H9 (cell line): ENCODE measurements around the gene DIS3L. TPM values are rescaled to one million over a fixed set of nuclear protein-coding genes. Genes with fewer than 3 reads are reported as not detected.

ENCODE experiments used
- DNase-seq: peaks from one replicate; pipeline ENCODE4 v3.0.0-alpha.2; 2017
- H2AFZ ChIP-seq: one replicate; pipeline ENCODE4 v1.6.1; 2013; ENCODE audit warnings: mild to moderate bottlenecking, low read length, control low read depth, moderate library complexity
- H2AK5ac ChIP-seq: 2 replicates; pipeline ENCODE4 v1.6.1; 2013; ENCODE audit warnings: low read length, control low read depth, mixed read lengths; ENCODE audit not compliant: insufficient read length
- H2BK120ac ChIP-seq: one replicate; pipeline ENCODE4 v1.6.1; 2013; ENCODE audit warnings: low read depth, mild to moderate bottlenecking, low read length, control low read depth, inconsistent platforms; ENCODE audit not compliant: poor library complexity, severe bottlenecking
- H2BK12ac ChIP-seq: 2 replicates; pipeline ENCODE4 v1.6.1; 2013; ENCODE audit warnings: low read length, control low read depth, mixed read lengths, low read depth; ENCODE audit not compliant: insufficient read length
- H2BK15ac ChIP-seq: 2 replicates; pipeline ENCODE4 v1.6.1; 2013; ENCODE audit warnings: low read depth, low read length, control low read depth
- H2BK20ac ChIP-seq: one replicate; pipeline ENCODE4 v1.6.1; 2013; ENCODE audit warnings: low read depth, mild to moderate bottlenecking, low read length, control low read depth, inconsistent platforms; ENCODE audit not compliant: poor library complexity, severe bottlenecking
- H2BK5ac ChIP-seq: 2 replicates; pipeline ENCODE4 v1.6.1; 2013; ENCODE audit warnings: low read length, control low read depth, mixed read lengths; ENCODE audit not compliant: insufficient read length
- H3K14ac ChIP-seq: 2 replicates; pipeline ENCODE4 v1.6.1; 2013; ENCODE audit warnings: low read length, control low read depth; ENCODE audit not compliant: insufficient read depth
- H3K18ac ChIP-seq: 2 replicates; pipeline ENCODE4 v1.6.1; 2013; ENCODE audit warnings: low read depth, mild to moderate bottlenecking, mixed read lengths, low read length, control low read depth; ENCODE audit not compliant: insufficient read length
- H3K23ac ChIP-seq: 2 replicates; pipeline ENCODE4 v1.6.1; 2013; ENCODE audit warnings: low read length, control low read depth, mixed read lengths, low read depth; ENCODE audit not compliant: insufficient read length
- H3K23me2 ChIP-seq: 2 replicates; pipeline ENCODE4 v1.6.1; 2013; ENCODE audit warnings: low read depth, mild to moderate bottlenecking, mixed read lengths, low read length, control low read depth; ENCODE audit not compliant: insufficient read length, poor library complexity, severe bottlenecking
- H3K27ac ChIP-seq: 2 replicates; pipeline ENCODE4 v1.5.1; 2013; ENCODE audit warnings: low read length, control low read depth, mixed read lengths, low read depth; ENCODE audit not compliant: insufficient read length
- H3K27me3 ChIP-seq: 2 replicates; pipeline ENCODE4 v1.6.1; 2013; ENCODE audit warnings: low read length, control low read depth, inconsistent platforms; ENCODE audit not compliant: insufficient read depth
- H3K4ac ChIP-seq: 2 replicates; pipeline ENCODE4 v1.6.1; 2013; ENCODE audit warnings: low read depth, mild to moderate bottlenecking, control low read depth, inconsistent platforms, low read length, moderate library complexity
- H3K4me1 ChIP-seq: 2 replicates; pipeline ENCODE4 v1.6.1; 2013; ENCODE audit warnings: low read length, control low read depth, inconsistent platforms; ENCODE audit not compliant: insufficient read depth
- H3K4me2 ChIP-seq: 2 replicates; pipeline ENCODE4 v1.6.1; 2013; ENCODE audit warnings: low read length, control low read depth, mixed read lengths; ENCODE audit not compliant: insufficient read length, insufficient read depth
- H3K56ac ChIP-seq: 2 replicates; pipeline ENCODE4 v1.6.1; 2013; ENCODE audit warnings: low read depth, mild to moderate bottlenecking, mixed read lengths, low read length, control low read depth; ENCODE audit not compliant: insufficient read length
- H3K79me1 ChIP-seq: 2 replicates; pipeline ENCODE4 v1.6.1; 2013; ENCODE audit warnings: low read depth, mild to moderate bottlenecking, moderate library complexity, low read length, control low read depth, inconsistent platforms; ENCODE audit not compliant: insufficient read depth, poor library complexity, severe bottlenecking
- H3K79me2 ChIP-seq: 2 replicates; pipeline ENCODE4 v1.6.1; 2013; ENCODE audit warnings: low read length, control low read depth, inconsistent platforms; ENCODE audit not compliant: insufficient read depth
- H3K9ac ChIP-seq: 2 replicates; pipeline ENCODE4 v1.6.1; 2013; ENCODE audit warnings: low read length, control low read depth, mixed read lengths; ENCODE audit not compliant: insufficient read length; ENCODE audit errors: extremely low read depth
- H3K9me3 ChIP-seq: one replicate; pipeline ENCODE4 v1.6.1; 2013; ENCODE audit warnings: low read depth, low read length, inconsistent platforms; ENCODE audit not compliant: control insufficient read depth
- H3T11ph ChIP-seq: one replicate; pipeline ENCODE4 v1.6.1; 2013; ENCODE audit warnings: mild to moderate bottlenecking, low read length, control low read depth, inconsistent platforms
- H4K20me1 ChIP-seq: one replicate; pipeline ENCODE4 v1.6.1; 2013; ENCODE audit not compliant: control insufficient read depth, insufficient read length, insufficient read depth
- H4K5ac ChIP-seq: 2 replicates; pipeline ENCODE4 v1.6.1; 2013; ENCODE audit warnings: low read depth, mild to moderate bottlenecking, mixed read lengths, low read length, control low read depth; ENCODE audit not compliant: insufficient read length
- H4K8ac ChIP-seq: replicated peaks from 2 replicates; pipeline ENCODE4 v1.6.1; 2013; ENCODE audit warnings: low read length, control low read depth, mixed read lengths, low read depth; ENCODE audit not compliant: insufficient read length
- H4K91ac ChIP-seq: 2 replicates; pipeline ENCODE4 v1.6.1; 2013; ENCODE audit warnings: low read depth, mild to moderate bottlenecking, moderate library complexity, mixed read lengths, low read length, control low read depth; ENCODE audit not compliant: insufficient read length
- H3K27ac Mint-ChIP-seq, 3 experiments: 2 replicates in 2 of 3; 3 replicates in 1 of 3; pipeline ENCODE4 v1.8.0; 2020 to 2021; ENCODE audit warnings: mixed read lengths in 3 of 3, mild to moderate bottlenecking in 1 of 3, moderate library complexity in 1 of 3
- H3K27me3 Mint-ChIP-seq: 2 replicates; pipeline ENCODE4 v1.8.0; 2021; ENCODE audit warnings: low read depth, mild to moderate bottlenecking, moderate library complexity, mixed read lengths
- H3K36me3 Mint-ChIP-seq, 3 experiments: 2 replicates in 2 of 3; 3 replicates in 1 of 3; pipeline ENCODE4 v1.8.0; 2020 to 2021; ENCODE audit warnings: low read depth in 3 of 3, mixed read lengths in 3 of 3; ENCODE audit not compliant: insufficient read depth in 1 of 3
- H3K4me1 Mint-ChIP-seq, 2 experiments: 2 replicates each; pipeline ENCODE4 v1.8.0; 2020; ENCODE audit warnings: mixed read lengths in 2 of 2
- H3K4me3 Mint-ChIP-seq, 2 experiments: 2 replicates in 1 of 2; 3 replicates in 1 of 2; pipeline ENCODE4 v1.8.0; 2020 to 2021; ENCODE audit warnings: mild to moderate bottlenecking in 2 of 2, mixed read lengths in 2 of 2, moderate library complexity in 1 of 2
- H3K9me3 Mint-ChIP-seq, 2 experiments: 2 replicates in 1 of 2; 3 replicates in 1 of 2; pipeline ENCODE4 v1.8.0; 2020; ENCODE audit warnings: mild to moderate bottlenecking in 2 of 2, mixed read lengths in 2 of 2, moderate library complexity in 1 of 2
- CTCF ChIP-seq: fragments of 200-600 bp; sonication (generic); conservative IDR thresholded peaks from 3 replicates; pipeline ENCODE4 v1.8.0; 2021; ENCODE audit warnings: antibody characterized with exemption, mild to moderate bottlenecking
- WGBS: extraction: QIAGEN DNeasy Blood & Tissue Kit; methylation state at CpG from one replicate; pipeline ENCODE4 v1.1.7; 2013; ENCODE audit warnings: missing lambda C conversion rate, low lambda C conversion rate, mixed read lengths; ENCODE audit not compliant: insufficient read length; ENCODE audit errors: extremely low coverage; 5-methylcytosine and 5-hydroxymethylcytosine counted together
- total RNA-seq: library from RNA; stranded (reverse); gene quantifications from 2 replicates; pipeline ENCODE4 v1.2.1, GENCODE V29; 2021

DIS3L gene
- total RNA-seq, 1 experiment from 2014 or later: 30.2 TPM

GRCh38 chr15:66294157-66294931 is 976 bp downstream of the DIS3L start:
- H3K4me1 ChIP-seq: peaks cover 7% of the 10 kb centered on the region; the same call in 1 of the 2 replicates
- Mint-ChIP-seq H3K36me3 (peaks cover 3 to 21% (median 14%) of the 10 kb centered on the region in 3 experiments; a peak in 6 of 7 replicates), H3K4me3 (peak overlapping the region; percentile 77 to 90)

More at GRCh38 chr15:66294157-66294931, 976 bp downstream of the DIS3L start:
- Histone ChIP-seq H3K79me1 (no peaks in the 10 kb centered on the region), H3K9ac (peak overlapping the region; percentile 12), H3K23me2 (peaks cover 7% of the 10 kb centered on the region), H3K14ac (peak overlapping the region; percentile 59), H3K4me2 (peak overlapping the region; percentile 87), H2BK120ac (no peak overlapping the region), H3K18ac (peak overlapping the region; percentile 39), H3T11ph (no peak overlapping the region), H3K23ac (no peak overlapping the region), H3K9me3 (no peaks in the 10 kb centered on the region), H3K27ac (peak overlapping the region; percentile 20), H4K5ac (no peak overlapping the region), H3K56ac (no peak overlapping the region), H3K27me3 (no peaks in the 10 kb centered on the region), H4K8ac (no peak overlapping the region), H2BK15ac (no peak overlapping the region), H2AK5ac (no peak overlapping the region), H2AFZ (peak overlapping the region; percentile 34), H3K4ac (no peak overlapping the region), H2BK5ac (no peak overlapping the region), H2BK20ac (no peak overlapping the region), H3K79me2 (no peaks in the 10 kb centered on the region), H4K20me1 (no peaks in the 10 kb centered on the region), H2BK12ac (no peak overlapping the region), H4K91ac (no peak overlapping the region)
- peak overlapping the region in 2 of 3 experiments; percentile 75 to 90; a peak in 5 of 7 replicates for H3K27ac Mint-ChIP-seq
- no CpG with 5 or more reads among the region's 16 CpGs for WGBS
- no peak for TF ChIP-seq CTCF
- no peaks in the 10 kb centered on the region for H3K27me3 Mint-ChIP-seq
- H3K9me3 Mint-ChIP-seq: no peaks in the 10 kb centered on the region
- H3K4me1 Mint-ChIP-seq: peaks cover 30 to 42% of the 10 kb centered on the region in 2 experiments
- DNase-seq: peak; percentile 54
